Neural cell (in vitro differentiated cells): Measurements from ENCODE around the gene SLC25A21.

ENCODE experiments used
- CTCF ChIP-seq: fragments of 450-650 bp; IDR thresholded peaks from 2 replicates; pipeline ENCODE4 v1.5.1; 2014; ENCODE audit warnings: antibody characterized with exemption, mild to moderate bottlenecking, moderate library complexity; ENCODE audit not compliant: poor library complexity, severe bottlenecking
- EP300 ChIP-seq: fragments of 450-650 bp; conservative IDR thresholded peaks from 2 replicates; pipeline ENCODE4 v1.6.1; 2014; ENCODE audit warnings: antibody characterized with exemption, mild to moderate bottlenecking, moderate library complexity; ENCODE audit not compliant: poor library complexity, severe bottlenecking
- EZH2 ChIP-seq: fragments of 200-600, 300-800 bp; shearing (Covaris generic), sonication (generic); IDR thresholded peaks from 2 replicates; pipeline ENCODE4 v1.6.1; 2014; ENCODE audit warnings: antibody characterized with exemption, low read length, borderline replicate concordance, mild to moderate bottlenecking; ENCODE audit not compliant: insufficient read depth, poor library complexity, severe bottlenecking
- MXI1 ChIP-seq: fragments of 450-650 bp; conservative IDR thresholded peaks from 2 replicates; pipeline ENCODE4 v1.6.1; 2014; ENCODE audit warnings: antibody characterized with exemption, mild to moderate bottlenecking; ENCODE audit not compliant: poor library complexity, severe bottlenecking
- RAD21 ChIP-seq: fragments of 450-650 bp; conservative IDR thresholded peaks from 2 replicates; pipeline ENCODE4 v1.6.1; 2014; ENCODE audit warnings: antibody characterized with exemption, mild to moderate bottlenecking, moderate library complexity
- REST ChIP-seq: IDR thresholded peaks from 2 replicates; pipeline ENCODE4 v1.6.1; 2012; ENCODE audit warnings: borderline replicate concordance
- SMC3 ChIP-seq: fragments of 450-650 bp; conservative IDR thresholded peaks from 2 replicates; pipeline ENCODE4 v1.6.1; 2014; ENCODE audit warnings: antibody characterized with exemption, mild to moderate bottlenecking, moderate library complexity; ENCODE audit not compliant: poor library complexity
- TAF1 ChIP-seq: IDR thresholded peaks from 2 replicates; pipeline ENCODE4 v1.6.1; 2012; ENCODE audit warnings: low read depth

GRCh38 chr14:37170237-37170636 is 2.2 kb downstream of the SLC25A21 start:
- TF ChIP-seq CTCF (no peak), SMC3 (no peak), TAF1 (no peak), RAD21 (no peak), EZH2 (no peak), EP300 (no peak), REST (no peak), MXI1 (no peak)
